ENCODE data around the gene EFCAB9. TPM values are rescaled to one million over a fixed set of nuclear protein-coding genes. Genes with fewer than 3 reads are reported as not detected.
"Not testable (repeated sequence)": the region's sequence is repeated elsewhere in the genome, so short reads cannot be mapped to it uniquely, and the experiment has no call there.

EFCAB9 gene
- total RNA-seq, 2 donors from 2014 or later = not detected

GRCh38 chr5:172183881-172184280 lies 10.1 kb upstream of the EFCAB9 start:
- intact Hi-C loops (cut with DNase I, micrococcal nuclease) = loop anchor here in 1 of 2 donors (10.0 kb wide), 1 partner anchor 69 kb away; no protein-coding TSS in a partner anchor
- DNase-seq (no peak), ATAC-seq (no peak)

DNA sequence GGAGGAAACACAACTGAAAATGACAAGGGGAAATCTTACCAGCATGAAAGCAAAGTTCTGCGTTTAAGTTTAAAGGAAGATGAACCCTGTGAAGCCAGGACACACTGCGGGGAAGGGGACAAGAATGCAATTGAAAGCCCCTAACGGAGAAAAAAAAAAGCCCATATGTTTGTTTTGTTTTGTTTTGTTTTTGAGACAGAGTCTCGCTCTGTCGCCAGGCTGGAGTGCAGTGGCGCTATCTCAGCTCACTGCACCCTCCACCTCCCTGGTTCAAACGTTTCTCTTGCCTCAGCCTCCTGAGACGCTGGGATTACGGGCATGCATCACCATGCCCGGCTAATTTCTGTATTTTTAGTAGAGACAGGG lies 8.9 kb upstream of the EFCAB9 start:
- ATAC-seq (no peak), DNase-seq (no peak)
- intact Hi-C loops (cut with DNase I, micrococcal nuclease) = loop anchor here (5.0 to 10.0 kb wide), 2 partner anchors 70 to 78 kb away; no protein-coding TSS in a partner anchor

GRCh38 chr5:172186114-172186695 lies 7.8 kb upstream of the EFCAB9 start:
- ATAC-seq (no peak), DNase-seq (no peak)
- intact Hi-C loops (cut with DNase I, micrococcal nuclease) = loop anchor here (5.0 to 10.0 kb wide), 2 partner anchors 71 to 79 kb away; no protein-coding TSS in a partner anchor

GRCh38 chr5:172187118-172188032 lies 6.6 kb upstream of the EFCAB9 start:
- DNase-seq (peak; percentile 76 to 82), ATAC-seq (peak; percentile 61)
- intact Hi-C loops (cut with DNase I, micrococcal nuclease) = loop anchor here (5.0 to 10.0 kb wide), 2 partner anchors 73 to 80 kb away; no protein-coding TSS in a partner anchor

GRCh38 chr5:172188033-172188892 lies 5.7 kb upstream of the EFCAB9 start, which contains the start of gene STK10:
TSS of gene STK10 (minus strand) at chr5:172188224. CDS start at chr5:172188042, 182 bp downstream.
- intact Hi-C loops (cut with DNase I, micrococcal nuclease) = loop anchor here (5.0 to 10.0 kb wide), 2 partner anchors 73 to 81 kb away; no protein-coding TSS in a partner anchor
- peak; percentile 83 for ATAC-seq

GRCh38 chr5:172188893-172189692 lies 4.9 kb upstream of the EFCAB9 start:
- ATAC-seq (no peak), DNase-seq (no peak)
- intact Hi-C loops (cut with DNase I, micrococcal nuclease) = loop anchor here (5.0 to 10.0 kb wide), 2 partner anchors 74 to 82 kb away; no protein-coding TSS in a partner anchor

More at GRCh38 chr5:172188033-172188892, 5.7 kb upstream of the EFCAB9 start, which contains the start of gene STK10:
- peak; percentile 92 for DNase-seq

DNA sequence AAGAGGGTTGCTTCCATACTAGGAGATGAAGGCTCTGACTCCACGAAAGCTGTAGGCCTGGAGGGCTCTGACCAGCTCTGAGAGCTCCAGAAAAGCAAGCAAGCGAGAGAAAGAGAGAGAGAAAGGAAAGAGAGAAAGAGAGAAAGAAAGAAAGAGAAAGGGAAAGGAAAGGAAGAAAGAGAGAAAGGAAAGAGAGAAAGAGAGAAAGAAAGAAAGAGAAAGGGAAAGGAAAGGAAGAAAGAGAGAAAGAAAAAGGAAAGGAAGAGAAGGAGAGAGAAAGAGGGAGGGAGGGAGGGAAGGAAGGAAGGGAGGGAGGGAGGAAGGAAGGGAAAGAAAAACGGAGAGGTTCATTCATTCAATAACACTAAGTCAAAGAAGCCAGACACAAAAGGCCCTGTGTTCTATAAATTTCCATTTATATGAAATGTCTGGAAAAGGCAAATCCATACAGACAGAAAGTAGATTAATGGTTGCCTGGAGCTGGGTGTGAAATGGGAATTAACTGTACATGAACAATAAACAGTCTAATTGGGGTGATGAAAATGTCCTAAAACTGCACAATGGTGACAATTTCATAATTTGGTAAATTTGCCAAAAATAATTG lies 4.2 kb upstream of the EFCAB9 start:
- ATAC-seq (no peak), DNase-seq (no peak)
- intact Hi-C loops (cut with DNase I, micrococcal nuclease) = loop anchor here (5.0 to 10.0 kb wide), 4 partner anchors 75 to 275 kb away; partner anchors contain the start of gene UBTD2 (in 1 of the 2)

GRCh38 chr5:172194985-172195774 lies 1.2 kb downstream of the EFCAB9 start:
- DNase-seq = no peak
- intact Hi-C loops (cut with DNase I, micrococcal nuclease) = loop anchor here in 1 of 2 donors (10.0 kb wide), 2 partner anchors 90 to 280 kb away; partner anchors contain the start of gene UBTD2
- ATAC-seq = no peak

DNA sequence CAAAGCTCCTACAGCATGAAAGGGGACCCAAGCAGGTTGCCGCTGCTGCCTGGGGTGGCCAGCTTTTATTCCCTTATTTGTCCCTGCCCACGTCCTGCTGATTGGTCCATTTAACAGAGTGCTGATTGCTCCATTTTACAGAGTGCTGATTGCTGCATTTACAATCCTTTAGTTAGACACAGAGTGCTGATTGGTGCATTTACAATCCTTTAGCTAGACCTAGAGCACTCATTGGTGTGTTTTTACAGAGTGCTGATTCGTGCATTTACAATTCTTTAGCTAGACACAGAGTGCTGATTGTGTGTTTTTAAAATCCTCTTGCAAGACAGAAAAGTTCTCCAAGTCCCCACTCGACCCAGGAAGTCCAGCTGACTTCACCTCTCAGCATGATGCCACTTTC lies 3.8 kb downstream of the EFCAB9 start:
- intact Hi-C loops (cut with DNase I, micrococcal nuclease) = loop anchor here in 1 of 2 donors (10.0 kb wide), 2 partner anchors 87 to 283 kb away; partner anchors contain the start of gene UBTD2
- ATAC-seq, DNase-seq: not testable (repeated sequence)

- ATAC-seq (no peak), DNase-seq (no peak)
- intact Hi-C loops (cut with DNase I, micrococcal nuclease) = loop anchor here in 1 of 2 donors (10.0 kb wide), 2 partner anchors 85 to 285 kb away; partner anchors contain the start of gene UBTD2
Measured at GRCh38 chr5:172199446-172199845, 5.5 kb downstream of the EFCAB9 start.

DNA sequence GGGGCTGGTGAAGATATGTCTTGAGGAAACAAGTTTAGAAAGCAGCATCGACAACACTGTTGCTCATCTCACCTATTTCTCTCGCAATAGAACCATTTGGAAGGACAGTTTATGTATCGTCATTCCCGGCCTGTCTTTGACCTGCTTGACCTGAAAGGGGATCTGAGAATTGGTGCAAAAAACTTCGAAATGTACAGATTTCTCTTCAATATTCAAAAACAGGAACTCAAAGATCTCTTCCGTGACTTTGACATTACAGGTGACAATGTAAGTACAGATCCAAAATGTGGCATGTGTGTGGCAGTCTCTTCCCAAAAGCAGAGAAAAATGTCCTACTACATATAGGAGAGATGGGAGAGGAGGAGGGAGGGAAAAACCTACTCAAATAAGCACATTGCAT lies 6.5 kb downstream of the EFCAB9 start:
- intact Hi-C loops (cut with DNase I, micrococcal nuclease) = no loop called here
- DNase-seq (no peak), ATAC-seq (no peak)

DNA sequence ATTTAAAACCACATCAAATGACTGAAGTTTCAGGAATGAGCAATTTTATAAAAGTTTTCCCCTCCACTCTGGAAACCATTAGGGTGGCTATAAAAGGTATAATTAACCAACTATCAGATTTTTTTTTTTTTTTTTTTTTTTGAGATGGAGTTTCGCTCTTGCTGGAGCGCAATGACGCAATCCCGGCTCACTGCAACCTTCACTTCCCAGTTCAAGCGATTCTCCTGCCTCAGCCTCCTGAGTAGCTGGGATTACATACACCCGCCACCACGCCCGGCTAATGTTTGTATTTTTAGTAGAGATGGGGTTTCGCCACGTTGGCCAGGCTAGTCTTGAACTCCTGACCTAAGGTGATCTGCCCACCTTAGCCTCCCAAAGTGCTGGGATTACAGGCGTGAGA lies 12.0 kb downstream of the EFCAB9 start:
- DNase-seq; intact Hi-C loops (cut with DNase I, micrococcal nuclease); ATAC-seq: not testable (repeated sequence)

DNA sequence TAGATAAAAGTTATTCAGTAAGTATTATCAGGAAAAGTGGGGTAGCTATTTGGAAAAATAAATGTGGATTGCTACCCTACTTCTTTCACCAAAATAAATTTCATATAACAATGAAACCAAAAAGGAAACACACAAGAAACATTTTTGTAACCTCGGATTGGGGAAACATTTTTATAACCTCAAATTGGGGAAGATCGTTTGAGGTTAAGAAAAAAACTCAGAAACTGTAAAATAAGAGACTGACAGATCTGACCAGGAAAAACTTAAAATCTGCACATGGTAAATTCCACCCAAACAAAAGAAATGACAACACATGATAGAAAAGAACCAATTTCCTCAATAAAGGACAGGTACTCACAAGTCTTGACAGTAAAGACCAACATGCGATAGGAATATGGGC lies 13.5 kb downstream of the EFCAB9 start:
- DNase-seq (no peak), ATAC-seq (no peak)
- intact Hi-C loops (cut with DNase I, micrococcal nuclease) = no loop called here

GRCh38 chr5:172209714-172210113 lies 15.7 kb downstream of the EFCAB9 start:
- DNase-seq = no peak
- intact Hi-C loops (cut with DNase I, micrococcal nuclease) = no loop called here
- ATAC-seq = no peak

- no peak for ATAC-seq
- DNase-seq = no peak
- intact Hi-C loops (cut with DNase I, micrococcal nuclease) = no loop called here
Measured at GRCh38 chr5:172211676-172212075, 17.7 kb downstream of the EFCAB9 start.

DNA sequence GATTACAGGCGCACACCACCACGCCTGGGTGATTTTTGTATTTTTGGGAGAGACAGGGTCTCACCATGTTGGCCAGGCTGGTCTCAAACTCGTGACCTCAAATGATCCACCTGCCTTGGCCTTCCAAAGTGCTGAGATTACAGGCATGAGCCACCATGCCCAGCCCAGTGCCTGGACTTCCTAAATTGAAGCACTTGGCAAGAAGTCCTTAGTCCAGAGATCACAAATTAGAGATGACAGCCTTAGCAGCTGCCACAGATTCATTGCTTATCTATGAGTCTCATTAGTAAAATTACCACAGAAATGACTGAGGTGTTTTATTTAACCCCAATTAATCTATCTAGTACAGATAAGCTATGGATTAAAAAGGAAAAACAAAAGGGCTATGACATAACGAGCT lies 19.2 kb downstream of the EFCAB9 start:
- intact Hi-C loops (cut with DNase I, micrococcal nuclease) = no loop called here
- DNase-seq = no peak
- no peak for ATAC-seq

All from left colon (tissue), 2 donors.